Neural progenitor cell (in vitro differentiated cells): Measurements from ENCODE around the gene VIL1. TPM values are rescaled to one million over a fixed set of nuclear protein-coding genes. Genes with fewer than 3 reads are reported as not detected.

ENCODE experiments used
- DNase-seq: peaks from one replicate; pipeline ENCODE4 v3.0.0-alpha.2; 2016; ENCODE audit warnings: low spot score
- H2AFZ ChIP-seq: fragments of 200-600 bp; sonication (generic); replicated peaks from 2 replicates; pipeline ENCODE4 v1.6.1; 2016; ENCODE audit warnings: antibody characterized with exemption
- H3F3A ChIP-seq: fragments of 200-600 bp; sonication (generic); 2 replicates; pipeline ENCODE4 v1.6.1; 2016; ENCODE audit warnings: antibody characterized with exemption, low read depth
- H3K27ac ChIP-seq: fragments of 200-600 bp; sonication (generic); 2 replicates; pipeline ENCODE4 v1.5.1; 2016; ENCODE audit warnings: mild to moderate bottlenecking
- H3K27me3 ChIP-seq: fragments of 200-600 bp; sonication (generic); 2 replicates; pipeline ENCODE4 v1.6.1; 2016; ENCODE audit warnings: mild to moderate bottlenecking, moderate library complexity
- H3K36me3 ChIP-seq: fragments of 200-600 bp; sonication (generic); 2 replicates; pipeline ENCODE4 v1.5.1; 2016
- H3K4me1 ChIP-seq: fragments of 200-600 bp; sonication (generic); 2 replicates; pipeline ENCODE4 v1.6.1; 2016; ENCODE audit warnings: mixed run types
- H3K4me2 ChIP-seq: fragments of 200-600 bp; sonication (generic); 2 replicates; pipeline ENCODE4 v1.6.1; 2016
- H3K4me3 ChIP-seq: fragments of 200-600 bp; sonication (generic); 2 replicates; pipeline ENCODE4 v1.5.1; 2016
- H3K79me2 ChIP-seq: fragments of 200-600 bp; sonication (generic); 2 replicates; pipeline ENCODE4 v1.6.1; 2016; ENCODE audit warnings: low read depth
- H3K9ac ChIP-seq: fragments of 200-600 bp; sonication (generic); 2 replicates; pipeline ENCODE4 v1.6.1; 2016
- H3K9me3 ChIP-seq: fragments of 200-600 bp; sonication (generic); 2 replicates; pipeline ENCODE4 v1.5.1; 2016; ENCODE audit warnings: low read depth
- H4K20me1 ChIP-seq: fragments of 200-600 bp; sonication (generic); 2 replicates; pipeline ENCODE4 v1.6.1; 2016; ENCODE audit warnings: low read depth
- H3K27ac Mint-ChIP-seq: 3 replicates; pipeline ENCODE4 v1.8.0; 2021; ENCODE audit warnings: mixed read lengths
- H3K27me3 Mint-ChIP-seq: 2 replicates; pipeline ENCODE4 v1.8.0; 2022; ENCODE audit warnings: low read depth, mild to moderate bottlenecking, inconsistent platforms, moderate library complexity, mixed read lengths; ENCODE audit not compliant: insufficient read depth
- H3K36me3 Mint-ChIP-seq: 3 replicates; pipeline ENCODE4 v1.8.0; 2021; ENCODE audit warnings: mixed read lengths
- H3K4me1 Mint-ChIP-seq: 3 replicates; pipeline ENCODE4 v1.8.0; 2021; ENCODE audit warnings: mixed read lengths
- H3K4me3 Mint-ChIP-seq: 3 replicates; pipeline ENCODE4 v1.8.0; 2021; ENCODE audit warnings: mild to moderate bottlenecking, moderate library complexity, mixed read lengths
- H3K9me3 Mint-ChIP-seq: 3 replicates; pipeline ENCODE4 v1.8.0; 2020; ENCODE audit warnings: mixed read lengths
- CTCF ChIP-seq: fragments of 200-600 bp; sonication (generic); IDR thresholded peaks from 2 replicates; pipeline ENCODE4 v1.5.1; 2017; ENCODE audit warnings: antibody characterized with exemption, mild to moderate bottlenecking
- EZH2 ChIP-seq: fragments of 200-600 bp; sonication (generic); IDR thresholded peaks from 2 replicates; pipeline ENCODE4 v1.6.1; 2017; ENCODE audit warnings: antibody characterized with exemption, mild to moderate bottlenecking, moderate library complexity
- EZH2phosphoT487 ChIP-seq: fragments of 200-600 bp; sonication (generic); IDR thresholded peaks from 2 replicates; pipeline ENCODE4 v1.6.1; 2017; ENCODE audit warnings: antibody characterized with exemption
- total RNA-seq: library from RNA; depleted of rRNA; stranded (reverse); fragments of >200 nt; gene quantifications from 2 replicates; pipeline ENCODE4 v1.2.3, GENCODE V29; 2015; ENCODE audit warnings: low replicate concordance

VIL1 gene
- total RNA-seq, 1 donor from 2014 or later: not detected

GRCh38 chr2:218430721-218431120 is 11.8 kb downstream of the VIL1 start:
- TF ChIP-seq CTCF (no peak), EZH2phosphoT487 (no peak), EZH2 (no peak)
- Mint-ChIP-seq H3K4me1 (peaks cover 4% of the 10 kb centered on the region), H3K4me3 (no peak overlapping the region), H3K27me3 (peaks cover 9% of the 10 kb centered on the region), H3K27ac (no peak overlapping the region), H3K36me3 (no peaks in the 10 kb centered on the region), H3K9me3 (no peaks in the 10 kb centered on the region)
- no peaks in the 10 kb centered on the region for H3K27me3 ChIP-seq
- no peak overlapping the region for H3K27ac ChIP-seq
- H3K9me3 ChIP-seq: no peaks in the 10 kb centered on the region
- no peak overlapping the region for H3K4me2 ChIP-seq
- no peaks in the 10 kb centered on the region for H4K20me1 ChIP-seq
- no peak overlapping the region for H3K9ac ChIP-seq
- H2AFZ ChIP-seq: no peak overlapping the region
- no peaks in the 10 kb centered on the region for H3K36me3 ChIP-seq
- H3K4me1 ChIP-seq: no peaks in the 10 kb centered on the region
- no peak for DNase-seq
- H3K4me3 ChIP-seq: no peak overlapping the region
- no peaks in the 10 kb centered on the region for H3K79me2 ChIP-seq
- no peaks in the 10 kb centered on the region for H3F3A ChIP-seq

- H3K4me3 Mint-ChIP-seq: no peak overlapping the region
- H3F3A ChIP-seq: no peaks in the 10 kb centered on the region
- H3K4me3 ChIP-seq: no peak overlapping the region
- peaks cover 4% of the 10 kb centered on the region for H3K4me1 Mint-ChIP-seq
- no peak overlapping the region for H3K27ac Mint-ChIP-seq
- no peak overlapping the region for H3K9ac ChIP-seq
- no peak overlapping the region for H3K27ac ChIP-seq
- H3K36me3 Mint-ChIP-seq: no peaks in the 10 kb centered on the region
- H3K27me3 Mint-ChIP-seq: peaks cover 9% of the 10 kb centered on the region
- no peak overlapping the region for H2AFZ ChIP-seq
- no peaks in the 10 kb centered on the region for H3K27me3 ChIP-seq
- no peaks in the 10 kb centered on the region for H3K9me3 ChIP-seq
- H3K9me3 Mint-ChIP-seq: no peaks in the 10 kb centered on the region
- H4K20me1 ChIP-seq: no peaks in the 10 kb centered on the region
- DNase-seq: no peak
- H3K79me2 ChIP-seq: no peaks in the 10 kb centered on the region
- H3K36me3 ChIP-seq: no peaks in the 10 kb centered on the region
- no peak overlapping the region for H3K4me2 ChIP-seq
- no peak for TF ChIP-seq EZH2
- TF ChIP-seq EZH2phosphoT487: no peak
- TF ChIP-seq CTCF: no peak
- H3K4me1 ChIP-seq: no peaks in the 10 kb centered on the region
Observed at GRCh38 chr2:218431878-218432277, 13.0 kb downstream of the VIL1 start.

- Histone ChIP-seq H3K36me3 (no peaks in the 10 kb centered on the region), H3K27ac (no peak overlapping the region), H2AFZ (no peak overlapping the region), H3K9ac (no peak overlapping the region), H3K79me2 (no peaks in the 10 kb centered on the region), H3K9me3 (no peaks in the 10 kb centered on the region), H3K4me1 (no peaks in the 10 kb centered on the region), H3F3A (no peaks in the 10 kb centered on the region), H4K20me1 (no peaks in the 10 kb centered on the region), H3K27me3 (no peaks in the 10 kb centered on the region), H3K4me2 (no peak overlapping the region), H3K4me3 (no peak overlapping the region)
- Mint-ChIP-seq H3K4me3 (no peak overlapping the region), H3K27ac (no peak overlapping the region), H3K9me3 (no peaks in the 10 kb centered on the region), H3K27me3 (peaks cover 6% of the 10 kb centered on the region), H3K4me1 (peaks cover 4% of the 10 kb centered on the region), H3K36me3 (no peaks in the 10 kb centered on the region)
- no peak for TF ChIP-seq EZH2
- TF ChIP-seq EZH2phosphoT487: no peak
- TF ChIP-seq CTCF: no peak
- DNase-seq: no peak
Observed at GRCh38 chr2:218432676-218433365, 13.9 kb downstream of the VIL1 start.
